Endothelial cell of umbilical vein (primary cell): ENCODE measurements around the gene TEKTIP1.

Experiments used
- CTCF ChIP-seq, 2 donors: IDR thresholded peaks; 1 replicate in 1 of 2; 2 replicates in 1 of 2; pipeline ENCODE4 v1.5.1; 2011; ENCODE audit warnings: low read length in 2 of 2, mild to moderate bottlenecking in 2 of 2, moderate library complexity in 2 of 2, control low read depth in 1 of 2, inconsistent platforms in 1 of 2, low read depth in 1 of 2; ENCODE audit not compliant: insufficient read depth in 1 of 2; ENCODE audit errors: extremely low read depth in 1 of 2
- EZH2 ChIP-seq: IDR thresholded peaks from 2 replicates; pipeline ENCODE4 v1.6.1; 2012; ENCODE audit warnings: borderline replicate concordance, low read depth, mild to moderate bottlenecking, moderate library complexity, low read length, inconsistent platforms; ENCODE audit not compliant: severe bottlenecking
- POLR2A ChIP-seq: IDR thresholded peaks from 2 replicates; pipeline ENCODE4 v1.6.1; 2012; ENCODE audit warnings: low read depth, mild to moderate bottlenecking, control low read depth, low read length
- POLR2AphosphoS5 ChIP-seq: IDR thresholded peaks from 2 replicates; pipeline ENCODE4 v1.6.1; 2012; ENCODE audit warnings: low read depth, mild to moderate bottlenecking, control low read depth, low read length, moderate library complexity; ENCODE audit not compliant: insufficient read depth
- TF ChIP-seq, protein P1 (sequence below): IDR thresholded peaks from 2 replicates; pipeline ENCODE4 v1.6.1; 2011; ENCODE audit not compliant: insufficient read depth, insufficient read length

GRCh38 chr19:3555653-3556422, 16.9 kb downstream of the TEKTIP1 start:
- TF ChIP-seq EZH2 (no peak), POLR2A (no peak), POLR2AphosphoS5 (no peak), CTCF (IDR thresholded peaks at IDR 0.05; ENCODE audit: extremely low read depth in 1 of 2, insufficient read depth in 1 of 2, low read depth in 1 of 2, low read length in 2 of 2) (no peak)
- TF ChIP-seq, protein P1, sequence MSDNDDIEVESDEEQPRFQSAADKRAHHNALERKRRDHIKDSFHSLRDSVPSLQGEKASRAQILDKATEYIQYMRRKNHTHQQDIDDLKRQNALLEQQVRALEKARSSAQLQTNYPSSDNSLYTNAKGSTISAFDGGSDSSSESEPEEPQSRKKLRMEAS = no peak
